ENCODE data around the gene SLC6A15.

Gene SLC6A15

GRCh38 chr12:84858796-84859195 is 53.8 kb downstream of the SLC6A15 start:
- no peaks in the 10 kb centered on the region for H3K4me1 ChIP-seq (ENCODE audit: control insufficient read depth, low read length)
- no peak overlapping the region for H3K4me3 ChIP-seq (ENCODE audit: low read length)
- no peaks in the 10 kb centered on the region for H3K79me2 ChIP-seq (ENCODE audit: control insufficient read depth, low read length)
- H3K27me3 ChIP-seq (ENCODE audit: control insufficient read depth, low read length), result no peaks in the 10 kb centered on the region
- H3K9me2 ChIP-seq (replicated peaks; ENCODE audit: control insufficient read depth, low read length), result no peaks in the 10 kb centered on the region
- no peak overlapping the region for H3K27ac ChIP-seq (ENCODE audit: low read depth, low read length)
- H3K4me2 ChIP-seq (ENCODE audit: low read length), result no peak overlapping the region
- no peak for TF ChIP-seq EZH2phosphoT487 (IDR thresholded peaks at IDR 0.05; ENCODE audit: borderline replicate concordance, low read length)
- TF ChIP-seq CTCF (IDR thresholded peaks at IDR 0.05; ENCODE audit: low read depth, low read length, poor library complexity, severe bottlenecking), result no peak
- H4K20me1 ChIP-seq (ENCODE audit: control insufficient read depth, insufficient read depth, low read depth, low read length), result no peaks in the 10 kb centered on the region
- H3F3A ChIP-seq (ENCODE audit: control insufficient read depth, insufficient read depth), result no peaks in the 10 kb centered on the region
- no peaks in the 10 kb centered on the region for H3K36me3 ChIP-seq (ENCODE audit: control insufficient read depth, low read length)
- H3K9me3 ChIP-seq (ENCODE audit: control insufficient read depth, insufficient read depth, low read length), result no peaks in the 10 kb centered on the region

GRCh38 chr12:84857525-84858208 is 54.9 kb downstream of the SLC6A15 start:
- TF ChIP-seq EZH2phosphoT487 (IDR thresholded peaks at IDR 0.05; ENCODE audit: borderline replicate concordance, low read length), result no peak
- no peak for TF ChIP-seq CTCF (IDR thresholded peaks at IDR 0.05; ENCODE audit: low read depth, low read length, poor library complexity, severe bottlenecking)

GRCh38 chr12:84856156-84856900 is 56.3 kb downstream of the SLC6A15 start:
- TF ChIP-seq EZH2phosphoT487 (IDR thresholded peaks at IDR 0.05; ENCODE audit: borderline replicate concordance, low read length) (no peak), CTCF (IDR thresholded peaks at IDR 0.05; ENCODE audit: low read depth, low read length, poor library complexity, severe bottlenecking) (no peak)
- Histone ChIP-seq H3K79me2 (ENCODE audit: control insufficient read depth, low read length) (no peaks in the 10 kb centered on the region), H3K27ac (ENCODE audit: low read depth, low read length) (no peak overlapping the region), H3K9me3 (ENCODE audit: control insufficient read depth, insufficient read depth, low read length) (no peaks in the 10 kb centered on the region), H3K4me1 (ENCODE audit: control insufficient read depth, low read length) (no peaks in the 10 kb centered on the region), H3K4me2 (ENCODE audit: low read length) (no peak overlapping the region), H4K20me1 (ENCODE audit: control insufficient read depth, insufficient read depth, low read depth, low read length) (no peaks in the 10 kb centered on the region), H3K4me3 (ENCODE audit: low read length) (no peak overlapping the region), H3K27me3 (ENCODE audit: control insufficient read depth, low read length) (no peaks in the 10 kb centered on the region), H3K36me3 (ENCODE audit: control insufficient read depth, low read length) (no peaks in the 10 kb centered on the region), H3F3A (ENCODE audit: control insufficient read depth, insufficient read depth) (no peaks in the 10 kb centered on the region), H3K9me2 (replicated peaks; ENCODE audit: control insufficient read depth, low read length) (no peaks in the 10 kb centered on the region)

More at GRCh38 chr12:84857525-84858208, 54.9 kb downstream of the SLC6A15 start:
- no peak overlapping the region for H3K27ac ChIP-seq (ENCODE audit: low read depth, low read length)
- no peak overlapping the region for H3K4me3 ChIP-seq (ENCODE audit: low read length)
- H3K9me2 ChIP-seq (replicated peaks; ENCODE audit: control insufficient read depth, low read length), result no peaks in the 10 kb centered on the region
- H3K4me2 ChIP-seq (ENCODE audit: low read length), result no peak overlapping the region
- no peaks in the 10 kb centered on the region for H3K79me2 ChIP-seq (ENCODE audit: control insufficient read depth, low read length)
- no peaks in the 10 kb centered on the region for H4K20me1 ChIP-seq (ENCODE audit: control insufficient read depth, insufficient read depth, low read depth, low read length)
- no peaks in the 10 kb centered on the region for H3K9me3 ChIP-seq (ENCODE audit: control insufficient read depth, insufficient read depth, low read length)
- no peaks in the 10 kb centered on the region for H3K4me1 ChIP-seq (ENCODE audit: control insufficient read depth, low read length)
- no peaks in the 10 kb centered on the region for H3F3A ChIP-seq (ENCODE audit: control insufficient read depth, insufficient read depth)
- H3K36me3 ChIP-seq (ENCODE audit: control insufficient read depth, low read length), result no peaks in the 10 kb centered on the region
- no peaks in the 10 kb centered on the region for H3K27me3 ChIP-seq (ENCODE audit: control insufficient read depth, low read length)

Data from DOHH2 (cell line).